CD4-positive, alpha-beta T cell (primary cell): ENCODE data around the gene ABHD14A. TPM values are rescaled to one million over a fixed set of nuclear protein-coding genes. Genes with fewer than 3 reads are reported as not detected.

ENCODE experiments used
- ATAC-seq: fragments of 200-7000 bp; cut with Tn5 transposase; one replicate; pipeline ENCODE4 v1.10.0; 2022; ENCODE audit warnings: mild to moderate bottlenecking; ENCODE audit not compliant: poor library complexity
- CTCF ChIA-PET: fragments of 350-600 bp; sonication (Branson Sonifier 250); formaldehyde crosslinking; loops from one replicate; lab custom pipeline; 2021; ENCODE audit warnings: antibody characterized with exemption, inconsistent platforms; lab: Charles Lee
- POLR2A ChIA-PET: fragments of 350-600 bp; sonication (Branson Sonifier 250); formaldehyde crosslinking; loops from one replicate; lab custom pipeline; 2021; ENCODE audit warnings: antibody characterized with exemption, inconsistent platforms; lab: Charles Lee
- DNase-seq, 14 experiments: peaks; one replicate each; pipeline ENCODE4 v3.0.0-alpha.2; 2013 to 2020; ENCODE audit warnings: mixed read lengths in 2 of 14
- H3K27ac ChIP-seq, 2 donors: one replicate each; pipeline versions ENCODE4 v1.5.1 to v1.7.0; 2013; ENCODE audit warnings: low read length in 2 of 2, low read depth in 1 of 2, mild to moderate bottlenecking in 1 of 2
- H3K27me3 ChIP-seq, 2 experiments: 1 replicate in 1 of 2; 2 replicates in 1 of 2; pipeline versions ENCODE4 v1.6.1 to v1.7.0; 2013; ENCODE audit warnings: low read length in 2 of 2, control low read depth in 1 of 2, mild to moderate bottlenecking in 1 of 2, moderate library complexity in 1 of 2; ENCODE audit not compliant: insufficient read depth in 2 of 2, control insufficient read depth in 1 of 2
- H3K36me3 ChIP-seq: one replicate; pipeline ENCODE4 v1.6.1; 2013; ENCODE audit warnings: low read length, control low read depth; ENCODE audit not compliant: insufficient read depth
- H3K4me1 ChIP-seq: one replicate; pipeline ENCODE4 v1.6.1; 2013; ENCODE audit warnings: low read length, control low read depth; ENCODE audit not compliant: insufficient read depth
- H3K4me3 ChIP-seq: one replicate; pipeline ENCODE4 v1.5.1; 2013; ENCODE audit warnings: mild to moderate bottlenecking, low read length, moderate library complexity
- H3K9me3 ChIP-seq, 2 experiments: 1 replicate in 1 of 2; 2 replicates in 1 of 2; pipeline versions ENCODE4 v1.6.1 to v1.7.0; 2013; ENCODE audit warnings: low read length in 2 of 2, mild to moderate bottlenecking in 2 of 2, control low read depth in 1 of 2, moderate library complexity in 1 of 2; ENCODE audit not compliant: control insufficient read depth in 1 of 2, insufficient read depth in 1 of 2
- H3K27ac Mint-ChIP-seq: one replicate; pipeline ENCODE4 v1.8.0; 2020; ENCODE audit warnings: mixed read lengths
- H3K27me3 Mint-ChIP-seq: one replicate; pipeline ENCODE4 v1.8.0; 2021; ENCODE audit warnings: mixed read lengths
- H3K36me3 Mint-ChIP-seq: one replicate; pipeline ENCODE4 v1.8.0; 2021; ENCODE audit warnings: low read depth, mixed read lengths
- H3K4me1 Mint-ChIP-seq: one replicate; pipeline ENCODE4 v1.8.0; 2021; ENCODE audit warnings: low read depth, mixed read lengths
- H3K4me3 Mint-ChIP-seq: one replicate; pipeline ENCODE4 v1.8.0; 2020; ENCODE audit warnings: mild to moderate bottlenecking, mixed read lengths
- H3K9me3 Mint-ChIP-seq: one replicate; pipeline ENCODE4 v1.8.0; 2020; ENCODE audit warnings: mixed read lengths
- CTCF ChIP-seq: fragments of 200-600 bp; IDR thresholded peaks from one replicate; pipeline ENCODE4 v1.8.0; 2022; ENCODE audit warnings: antibody characterized with exemption, mild to moderate bottlenecking
- intact Hi-C, 2 experiments: fragments of 100-400 bp; cut with DNase I in 1 of 2; cut with micrococcal nuclease in 1 of 2; formaldehyde crosslinking; loops; one replicate each; pipeline versions ENCODE4 v1.15.1 to v1.9.0; 2023 to 2025; cut with DNase I, micrococcal nuclease
- total RNA-seq, 174 experiments: library from RNA in 2 of 174; stranded (reverse) in 2 of 174; gene quantifications; one replicate each; pipeline ENCODE4 v1.2.3 and lab custom pipeline; 2021 to 2026

Gene ABHD14A
- total RNA-seq, 2 experiments from 2014 or later, result 9.5 to 10.6 TPM

- Histone ChIP-seq H3K4me1 (peaks cover 29% of the 10 kb centered on the region), H3K27me3 (peaks cover 0 to 2% of the 10 kb centered on the region in 2 experiments), H3K9me3 (no peaks in the 10 kb centered on the region), H3K36me3 (no peaks in the 10 kb centered on the region), H3K27ac (no peak overlapping the region), H3K4me3 (peak overlapping the region; percentile 65)
- no peaks in the 10 kb centered on the region for H3K27me3 Mint-ChIP-seq
- intact Hi-C loops, result no loop called here
- H3K4me3 Mint-ChIP-seq, result peak overlapping the region; percentile 87
- no peaks in the 10 kb centered on the region for H3K9me3 Mint-ChIP-seq
- H3K36me3 Mint-ChIP-seq, result no peaks in the 10 kb centered on the region
- CTCF ChIA-PET, result interaction anchor here (1.0 kb wide), 1 partner anchor 16 kb away, joined by 3 read pairs; no protein-coding TSS in a partner anchor
- peak overlapping the region; percentile 62 for H3K27ac Mint-ChIP-seq
- POLR2A ChIA-PET, result interaction anchor here (1.5 to 4.2 kb wide), 4 partner anchors 10 to 188 kb away, joined by 3 to 24 read pairs (median 9); partner anchors contain the start of genes ACY1, PARP3, POC1A and RRP9
- DNase-seq (peak in 1 of 14 experiments; percentile 27), ATAC-seq (peak; percentile 56)
- TF ChIP-seq CTCF, result no peak
- H3K4me1 Mint-ChIP-seq, result peaks cover 40% of the 10 kb centered on the region
Measured at GRCh38 chr3:51966922-51967383, 7.9 kb upstream of the ABHD14A start.

- peaks cover 33% of the 10 kb centered on the region for H3K4me1 ChIP-seq
- H3K27ac Mint-ChIP-seq, result peak within 1 kb of the TSS; percentile 62
- ChIA-PET POLR2A (interaction anchor here (1.5 to 4.2 kb wide), 4 partner anchors 10 to 187 kb away, joined by 3 to 24 read pairs (median 9); partner anchors contain the start of genes ACY1, PARP3, POC1A and RRP9), CTCF (no interaction called here)
- intact Hi-C loops, result no loop called here
- ATAC-seq (peak; percentile 76), DNase-seq (peak in 7 of 14 experiments; percentile 40 to 69 (median 53))
- no peaks in the 10 kb centered on the region for H3K9me3 Mint-ChIP-seq
- peaks cover 40% of the 10 kb centered on the region for H3K4me1 Mint-ChIP-seq
- H3K36me3 Mint-ChIP-seq, result no peaks in the 10 kb centered on the region
- H3K36me3 ChIP-seq, result no peaks in the 10 kb centered on the region
- peak within 1 kb of the TSS; percentile 65 for H3K4me3 ChIP-seq
- H3K27me3 Mint-ChIP-seq, result no peaks in the 10 kb centered on the region
- no peak for TF ChIP-seq CTCF
- H3K27me3 ChIP-seq, result peaks cover 0 to 2% of the 10 kb centered on the region in 2 experiments
- peak within 1 kb of the TSS; percentile 38 to 44 for H3K27ac ChIP-seq
- H3K4me3 Mint-ChIP-seq, result peak within 1 kb of the TSS; percentile 91
- no peaks in the 10 kb centered on the region for H3K9me3 ChIP-seq
Measured at GRCh38 chr3:51967384-51968169, 7.3 kb upstream of the ABHD14A start, which contains the start of gene PCBP4. TSS of gene PCBP4 (minus strand) at chr3:51967454. CDS start at chr3:51961240, 6,214 bp downstream.

GRCh38 chr3:51968170-51968775 lies 6.6 kb upstream of the ABHD14A start:
- Mint-ChIP-seq H3K4me3 (peak overlapping the region; percentile 91), H3K27me3 (no peaks in the 10 kb centered on the region), H3K9me3 (no peaks in the 10 kb centered on the region), H3K27ac (peak overlapping the region; percentile 26), H3K4me1 (peaks cover 40% of the 10 kb centered on the region), H3K36me3 (no peaks in the 10 kb centered on the region)
- Histone ChIP-seq H3K36me3 (no peaks in the 10 kb centered on the region), H3K4me1 (peaks cover 40% of the 10 kb centered on the region), H3K27ac (peak overlapping the region; percentile 38 to 44), H3K27me3 (peaks cover 0 to 2% of the 10 kb centered on the region in 2 experiments), H3K9me3 (no peaks in the 10 kb centered on the region), H3K4me3 (peak overlapping the region; percentile 55)
- no peak for TF ChIP-seq CTCF
- CTCF ChIA-PET, result interaction anchor here (0.8 kb wide), 1 partner anchor 88 kb away, joined by 3 read pairs; no protein-coding TSS in a partner anchor
- intact Hi-C loops, result no loop called here
- POLR2A ChIA-PET, result interaction anchor here (0.9 to 4.2 kb wide), 4 partner anchors 9 to 28 kb away, joined by 3 to 24 read pairs (median 9); partner anchors contain the start of genes ACY1, PARP3, RPL29 and RRP9
- ATAC-seq, result no peak
- no peak for DNase-seq
